GM12892 (cell line): ENCODE results near the gene SRPX2.

Source experiments
- POLR2A ChIP-seq: IDR thresholded peaks from 2 replicates; pipeline ENCODE4 v1.6.1; 2011; ENCODE audit warnings: low read depth, low read length, control low read depth
- POLR2AphosphoS5 ChIP-seq: IDR thresholded peaks from 2 replicates; pipeline ENCODE4 v1.6.1; 2011; ENCODE audit warnings: low read depth, low read length, control low read depth

DNA sequence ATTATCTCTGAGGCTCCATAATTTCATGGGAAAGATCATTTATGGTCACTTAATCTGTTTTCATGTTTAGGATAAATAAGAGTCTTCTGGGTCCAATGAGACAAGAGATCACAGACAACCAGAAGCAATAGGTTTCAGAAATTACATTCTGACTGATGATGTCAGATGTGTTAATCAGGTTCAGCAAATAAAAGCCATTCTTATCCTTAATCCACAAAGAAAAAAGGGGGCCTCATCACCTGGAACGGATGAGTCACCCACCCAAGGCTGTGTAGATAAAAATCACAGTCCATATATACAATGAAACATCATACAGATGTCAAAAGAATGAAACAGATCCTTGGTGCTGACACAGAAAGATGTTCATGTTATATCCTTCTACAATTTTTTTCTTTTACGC is 51.3 kb downstream of the SRPX2 start:
- TF ChIP-seq POLR2A (no peak), POLR2AphosphoS5 (no peak)
